ENCODE measurements around the gene CHD9. TPM values are rescaled to one million over a fixed set of nuclear protein-coding genes. Genes with fewer than 3 reads are reported as not detected.
"Not testable (repeated sequence)": the region's sequence is repeated elsewhere in the genome, so short reads cannot be mapped to it uniquely, and the experiment has no call there.

Gene CHD9
- total RNA-seq, 2 donors from 2014 or later = 56.3 to 62.6 TPM

GRCh38 chr16:53176434-53176833 lies 121.6 kb downstream of the CHD9 start:
- H3K27me3 ChIP-seq (replicated peaks; ENCODE audit: insufficient read depth) = no peaks in the 10 kb centered on the region
- H3K4me3 ChIP-seq = no peak overlapping the region
- H3K4me1 ChIP-seq (replicated peaks) = no peaks in the 10 kb centered on the region
- intact Hi-C loops (cut with DNase I) = no loop called here
- H3K36me3 ChIP-seq = no peaks in the 10 kb centered on the region
- H3K9me3 ChIP-seq = no peaks in the 10 kb centered on the region
- TF ChIP-seq CTCF (IDR thresholded peaks at IDR 0.05) = no peak
- no peak for TF ChIP-seq POLR2AphosphoS5 (IDR thresholded peaks at IDR 0.05)
- no peak for TF ChIP-seq POLR2A (IDR thresholded peaks at IDR 0.05)
- no peak overlapping the region for H3K27ac ChIP-seq
- DNase-seq (ENCODE audit: low spot score) = no peak

GRCh38 chr16:53183442-53183841 lies 128.7 kb downstream of the CHD9 start:
- no peak for DNase-seq (ENCODE audit: low spot score)
- no peaks in the 10 kb centered on the region for H3K4me1 ChIP-seq (replicated peaks)
- WGBS = 62% methylated on average over 4 of the region's 4 CpGs
- no peaks in the 10 kb centered on the region for H3K9me3 ChIP-seq
- TF ChIP-seq POLR2A (IDR thresholded peaks at IDR 0.05) (no peak), CTCF (IDR thresholded peaks at IDR 0.05) (no peak), POLR2AphosphoS5 (IDR thresholded peaks at IDR 0.05) (no peak)
- no peaks in the 10 kb centered on the region for H3K36me3 ChIP-seq
- no peak overlapping the region for H3K27ac ChIP-seq
- H3K4me3 ChIP-seq = no peak overlapping the region
- intact Hi-C loops (cut with DNase I) = no loop called here
- no peaks in the 10 kb centered on the region for H3K27me3 ChIP-seq (replicated peaks; ENCODE audit: insufficient read depth)

GRCh38 chr16:53185741-53186140 lies 130.9 kb downstream of the CHD9 start:
- H3K9me3 ChIP-seq; intact Hi-C loops (cut with DNase I); DNase-seq (ENCODE audit: low spot score); H3K4me3 ChIP-seq; H3K4me1 ChIP-seq (replicated peaks); H3K36me3 ChIP-seq; H3K27me3 ChIP-seq (replicated peaks; ENCODE audit: insufficient read depth); H3K27ac ChIP-seq: not testable (repeated sequence)
- 100% methylated on average over 3 of the region's 3 CpGs for WGBS

- 92% methylated on average over 1 of the region's 1 CpG for WGBS
- no peak for TF ChIP-seq CTCF (IDR thresholded peaks at IDR 0.05)
- no peak for DNase-seq (ENCODE audit: low spot score)
- Histone ChIP-seq H3K27ac (no peak overlapping the region), H3K36me3 (no peaks in the 10 kb centered on the region), H3K4me1 (replicated peaks) (no peaks in the 10 kb centered on the region), H3K27me3 (replicated peaks; ENCODE audit: insufficient read depth) (no peaks in the 10 kb centered on the region), H3K4me3 (no peak overlapping the region), H3K9me3 (no peaks in the 10 kb centered on the region)
- intact Hi-C loops (cut with DNase I) = no loop called here
Observed at GRCh38 chr16:53187775-53188174, 133.0 kb downstream of the CHD9 start.

- H3K27me3 ChIP-seq (replicated peaks; ENCODE audit: insufficient read depth) = no peaks in the 10 kb centered on the region
- H3K27ac ChIP-seq = no peak overlapping the region
- H3K36me3 ChIP-seq = no peaks in the 10 kb centered on the region
- DNase-seq (ENCODE audit: low spot score) = no peak
- intact Hi-C loops (cut with DNase I) = no loop called here
- no peaks in the 10 kb centered on the region for H3K4me1 ChIP-seq (replicated peaks)
- TF ChIP-seq POLR2A (IDR thresholded peaks at IDR 0.05) (no peak), POLR2AphosphoS5 (IDR thresholded peaks at IDR 0.05) (no peak), CTCF (IDR thresholded peaks at IDR 0.05) (no peak)
- 76% methylated on average over 1 of the region's 1 CpG for WGBS
- no peaks in the 10 kb centered on the region for H3K9me3 ChIP-seq
- no peak overlapping the region for H3K4me3 ChIP-seq
Observed at GRCh38 chr16:53191413-53191812, 136.6 kb downstream of the CHD9 start.

GRCh38 chr16:53198933-53199332 lies 144.1 kb downstream of the CHD9 start:
- H3K9me3 ChIP-seq = no peaks in the 10 kb centered on the region
- H3K36me3 ChIP-seq = no peaks in the 10 kb centered on the region
- H3K27ac ChIP-seq = no peak overlapping the region
- no peaks in the 10 kb centered on the region for H3K27me3 ChIP-seq (replicated peaks; ENCODE audit: insufficient read depth)
- TF ChIP-seq POLR2AphosphoS5 (IDR thresholded peaks at IDR 0.05) (no peak), POLR2A (IDR thresholded peaks at IDR 0.05) (no peak), CTCF (IDR thresholded peaks at IDR 0.05) (no peak)
- intact Hi-C loops (cut with DNase I) = no loop called here
- no peak overlapping the region for H3K4me3 ChIP-seq
- DNase-seq (ENCODE audit: low spot score) = no peak
- no peaks in the 10 kb centered on the region for H3K4me1 ChIP-seq (replicated peaks)

Measured in prostate gland (tissue), 2 donors.